GM12874 (cell line): Measurements from ENCODE around the gene BCAP31.
A peak's percentile ranks its signal among the peaks of the same experiment; 100 is the strongest.

Source experiments
- TF ChIP-seq, protein P1 (sequence below): IDR thresholded peaks from 2 replicates; pipeline ENCODE4 v1.5.1; 2011; ENCODE audit warnings: low read depth, mild to moderate bottlenecking, control low read depth, low read length, moderate library complexity; ENCODE audit not compliant: insufficient read depth

BCAP31 gene

DNA sequence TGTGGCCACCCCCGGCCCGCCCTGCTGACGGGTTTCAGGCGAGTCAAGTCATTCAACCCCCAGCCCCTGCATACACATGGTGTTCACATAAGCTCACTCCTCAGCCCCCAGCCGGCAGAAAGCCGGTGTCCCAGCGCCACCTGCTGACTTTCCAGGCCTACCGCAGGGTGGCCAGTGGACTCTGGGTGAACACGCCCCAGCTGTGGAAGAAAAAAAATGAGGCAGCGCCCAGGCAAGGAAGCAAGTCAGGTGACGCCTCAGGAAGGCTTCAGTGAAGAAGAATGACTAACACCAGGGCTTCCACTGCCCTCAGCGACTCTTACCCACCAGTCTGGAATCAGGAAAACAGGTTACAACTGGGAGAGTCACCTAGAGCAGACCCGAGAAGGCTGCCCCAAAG is 15.8 kb downstream of the BCAP31 start:
- TF ChIP-seq, protein P1, sequence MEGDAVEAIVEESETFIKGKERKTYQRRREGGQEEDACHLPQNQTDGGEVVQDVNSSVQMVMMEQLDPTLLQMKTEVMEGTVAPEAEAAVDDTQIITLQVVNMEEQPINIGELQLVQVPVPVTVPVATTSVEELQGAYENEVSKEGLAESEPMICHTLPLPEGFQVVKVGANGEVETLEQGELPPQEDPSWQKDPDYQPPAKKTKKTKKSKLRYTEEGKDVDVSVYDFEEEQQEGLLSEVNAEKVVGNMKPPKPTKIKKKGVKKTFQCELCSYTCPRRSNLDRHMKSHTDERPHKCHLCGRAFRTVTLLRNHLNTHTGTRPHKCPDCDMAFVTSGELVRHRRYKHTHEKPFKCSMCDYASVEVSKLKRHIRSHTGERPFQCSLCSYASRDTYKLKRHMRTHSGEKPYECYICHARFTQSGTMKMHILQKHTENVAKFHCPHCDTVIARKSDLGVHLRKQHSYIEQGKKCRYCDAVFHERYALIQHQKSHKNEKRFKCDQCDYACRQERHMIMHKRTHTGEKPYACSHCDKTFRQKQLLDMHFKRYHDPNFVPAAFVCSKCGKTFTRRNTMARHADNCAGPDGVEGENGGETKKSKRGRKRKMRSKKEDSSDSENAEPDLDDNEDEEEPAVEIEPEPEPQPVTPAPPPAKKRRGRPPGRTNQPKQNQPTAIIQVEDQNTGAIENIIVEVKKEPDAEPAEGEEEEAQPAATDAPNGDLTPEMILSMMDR: peak; percentile 34; the same call in 1 of the 2 replicates

DNA sequence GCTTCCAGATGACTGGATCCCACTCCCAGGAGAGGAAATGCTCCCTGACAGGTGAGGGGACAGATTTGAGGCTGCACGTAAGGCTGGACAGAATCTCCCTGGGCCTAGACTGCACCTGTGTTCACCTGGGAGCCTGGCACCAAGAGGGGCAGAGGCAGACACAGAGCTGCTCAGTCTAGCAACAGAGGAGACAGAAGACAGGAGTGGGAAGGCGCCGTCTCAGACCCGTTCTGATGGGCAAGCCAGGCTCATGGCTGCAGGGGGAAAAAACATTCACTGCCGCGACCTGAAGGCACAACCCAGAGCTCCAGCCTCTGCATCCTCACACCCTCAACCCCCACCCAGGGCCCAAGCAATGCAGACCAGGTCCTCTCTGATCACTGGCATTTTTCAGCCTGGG is 16.8 kb downstream of the BCAP31 start:
- TF ChIP-seq, protein P1: no peak

DNA sequence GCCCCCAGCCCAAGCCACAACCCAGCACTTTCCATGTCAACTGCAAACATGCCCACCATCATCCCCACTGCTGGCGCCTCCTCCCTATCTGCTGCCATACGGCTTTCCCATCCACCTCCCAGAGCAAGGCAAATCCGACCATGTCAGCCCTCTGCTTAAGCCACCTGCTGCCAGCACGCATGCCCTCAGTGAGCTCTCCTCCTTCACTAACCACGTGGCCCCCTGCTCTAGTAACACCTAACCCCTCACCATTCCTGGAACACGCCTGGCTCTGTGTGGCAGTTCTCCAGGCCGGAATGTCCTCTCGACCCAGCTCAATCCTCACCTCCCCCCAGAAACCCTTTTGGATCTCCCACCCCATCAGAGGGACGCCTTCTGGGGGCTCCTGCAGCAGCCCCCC is 17.4 kb downstream of the BCAP31 start:
- TF ChIP-seq, protein P1: no peak

DNA sequence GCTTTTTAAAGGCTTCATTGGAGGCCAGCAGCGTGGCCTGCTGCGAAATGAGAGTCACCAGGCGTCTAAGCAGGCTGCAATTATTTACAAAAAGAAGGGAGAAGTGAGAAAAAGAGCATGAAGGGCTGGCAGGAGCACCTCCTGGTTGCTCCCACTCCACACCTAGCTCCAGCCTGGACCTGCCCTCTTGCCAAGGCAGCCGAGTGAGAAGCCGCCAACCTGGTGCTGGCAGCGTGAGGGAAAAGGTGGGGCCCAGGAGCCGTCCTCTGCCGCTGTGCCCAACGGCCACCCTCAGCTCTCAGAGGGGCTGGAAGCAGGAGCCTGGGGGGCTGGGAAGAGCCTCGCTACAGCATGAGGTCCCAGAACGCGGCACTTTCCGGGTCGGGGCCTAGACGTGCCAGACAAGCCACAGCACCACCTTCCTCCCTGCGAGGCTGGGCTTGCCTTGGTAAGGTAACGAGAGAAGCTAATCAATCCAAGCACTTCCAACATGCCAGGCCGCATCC is 20.1 kb downstream of the BCAP31 start:
- TF ChIP-seq, protein P1: no peak

DNA sequence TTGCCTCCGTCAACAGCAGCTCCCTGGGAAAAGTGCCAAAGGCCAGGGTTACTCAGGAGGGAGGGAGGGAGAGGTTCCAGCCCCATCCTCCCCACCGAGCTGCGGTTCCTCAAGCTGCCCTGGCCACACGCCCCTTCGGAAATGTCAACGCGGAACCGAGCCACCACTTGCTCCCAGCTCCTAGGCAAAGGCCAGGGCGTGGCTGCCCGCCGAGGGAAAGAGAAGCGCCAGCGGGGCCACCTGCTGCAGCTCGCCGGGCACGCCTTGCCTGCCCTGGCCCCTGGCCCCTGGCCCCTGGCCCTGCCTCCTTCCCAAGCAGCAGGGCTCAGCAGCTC is 21.2 kb downstream of the BCAP31 start:
- TF ChIP-seq, protein P1: no peak

DNA sequence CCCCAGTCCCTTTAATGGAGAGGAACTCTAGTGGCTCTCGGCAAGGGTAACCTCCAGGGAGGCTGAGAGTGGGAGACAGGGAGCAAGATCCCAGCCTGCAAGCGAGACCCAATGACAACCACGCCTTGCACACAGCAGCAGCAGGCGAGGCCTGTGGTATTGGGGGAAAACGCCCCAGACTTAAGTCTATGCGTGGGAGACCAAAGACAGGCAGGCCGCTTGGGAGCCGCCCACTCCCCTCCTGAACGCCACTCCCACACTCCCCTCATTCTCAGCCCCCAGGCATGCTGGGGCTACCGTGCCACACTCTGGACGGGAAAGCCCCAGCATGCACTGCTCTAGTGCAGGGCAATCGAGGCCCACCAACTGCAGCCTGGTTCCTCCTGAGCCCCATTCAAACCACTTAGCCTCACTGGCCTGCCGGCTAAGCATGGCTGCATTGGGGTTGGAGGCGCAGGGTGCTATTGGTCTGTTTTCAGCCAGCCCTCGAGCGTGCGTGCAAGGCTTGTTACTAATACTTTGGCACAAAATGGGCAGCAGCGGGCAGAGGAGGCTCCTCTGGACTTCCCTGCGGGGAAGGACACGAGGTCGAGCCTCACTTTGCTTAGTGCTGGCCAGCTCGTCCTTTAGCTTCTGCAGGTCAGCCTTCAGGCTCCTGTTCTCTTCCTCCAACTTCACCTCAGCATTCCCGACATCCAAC is 21.7 kb downstream of the BCAP31 start:
- TF ChIP-seq, protein P1: no peak

DNA sequence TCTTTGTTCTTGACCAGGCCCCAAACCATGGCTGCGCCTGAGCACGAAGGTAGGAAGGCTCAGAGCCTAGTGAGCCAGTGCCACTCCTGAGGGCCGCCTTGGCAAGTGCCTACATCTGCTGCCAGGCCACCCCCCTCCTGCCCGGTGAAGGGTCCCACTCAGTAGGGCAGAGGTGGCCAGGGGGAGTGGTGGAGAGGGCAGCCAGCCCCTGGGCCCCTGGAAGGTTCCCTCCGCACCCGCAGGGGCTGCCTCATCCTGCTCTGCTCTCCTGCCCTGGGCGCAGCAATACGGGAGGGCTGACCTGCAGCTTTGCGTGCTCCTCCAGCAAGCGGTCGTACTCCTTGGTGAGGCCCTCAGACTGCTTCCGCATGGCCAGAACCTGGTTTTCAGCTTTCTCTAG is 22.5 kb downstream of the BCAP31 start:
- TF ChIP-seq, protein P1: no peak
